HEK293T (cell line): ENCODE results near the gene S100A12.

Source experiments
- SP1 ChIP-seq: fragments of 450-650 bp; IDR thresholded peaks from 2 replicates; pipeline ENCODE4 v1.6.1; 2017
- ZNF384 ChIP-seq: fragments of 450-650 bp; IDR thresholded peaks from 2 replicates; pipeline ENCODE4 v1.6.1; 2016

DNA sequence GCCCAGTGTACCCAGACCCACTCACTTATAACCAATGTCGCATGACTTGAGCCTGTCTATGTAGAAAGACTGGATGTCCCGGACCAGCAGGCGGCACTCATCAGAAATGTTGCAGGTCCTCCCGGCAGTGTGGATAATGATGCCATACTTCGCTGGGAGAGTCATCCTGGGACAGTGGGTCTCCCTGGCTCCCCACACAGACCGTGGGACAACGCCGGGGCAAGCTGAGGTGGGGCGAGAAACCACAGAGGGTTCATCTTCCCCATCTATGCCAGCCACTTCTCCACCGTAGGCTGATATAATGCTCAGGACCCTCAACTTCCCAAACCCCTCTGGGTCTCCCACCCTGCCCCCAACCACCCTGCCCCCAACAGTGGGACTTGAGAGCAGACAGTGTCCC is 35.1 kb downstream of the S100A12 start:
- TF ChIP-seq SP1 (no peak), ZNF384 (no peak)
